Jurkat, Clone E6-1 (cell line): ENCODE results near the gene CYP46A1.
"Not testable (repeated sequence)": the region's sequence is repeated elsewhere in the genome, so short reads cannot be mapped to it uniquely, and the experiment has no call there.

Experiments used
- DNase-seq: peaks from one replicate; pipeline ENCODE4 v3.0.0-alpha.2; 2011; ENCODE audit warnings: low read depth, low spot score
- H3K4me3 ChIP-seq: 2 replicates; pipeline ENCODE4 v1.5.1; 2011; ENCODE audit warnings: mild to moderate bottlenecking, low read length, control low read depth, moderate library complexity

The CYP46A1 gene

DNA sequence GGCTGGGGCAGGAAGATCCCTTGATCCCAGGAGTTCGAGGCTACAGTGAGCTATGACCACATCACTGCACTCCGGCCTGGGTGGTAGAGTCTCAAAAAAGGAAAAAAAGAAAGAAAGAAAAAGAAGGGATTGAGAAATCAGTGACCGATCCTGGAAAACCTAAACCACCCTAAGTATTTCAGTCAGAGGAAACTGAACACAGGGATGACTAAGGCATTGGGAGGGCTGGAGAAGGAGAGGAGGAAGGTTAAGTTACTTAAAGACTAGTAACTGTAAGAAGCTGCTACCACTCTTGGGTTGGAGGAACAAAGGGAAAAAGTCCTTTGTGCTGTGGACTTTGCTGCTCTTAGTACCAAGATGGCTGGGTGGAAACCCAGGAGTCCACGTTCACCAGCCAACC lies 28.6 kb upstream of the CYP46A1 start:
- DNase-seq: no peak
- H3K4me3 ChIP-seq: no peak overlapping the region

DNA sequence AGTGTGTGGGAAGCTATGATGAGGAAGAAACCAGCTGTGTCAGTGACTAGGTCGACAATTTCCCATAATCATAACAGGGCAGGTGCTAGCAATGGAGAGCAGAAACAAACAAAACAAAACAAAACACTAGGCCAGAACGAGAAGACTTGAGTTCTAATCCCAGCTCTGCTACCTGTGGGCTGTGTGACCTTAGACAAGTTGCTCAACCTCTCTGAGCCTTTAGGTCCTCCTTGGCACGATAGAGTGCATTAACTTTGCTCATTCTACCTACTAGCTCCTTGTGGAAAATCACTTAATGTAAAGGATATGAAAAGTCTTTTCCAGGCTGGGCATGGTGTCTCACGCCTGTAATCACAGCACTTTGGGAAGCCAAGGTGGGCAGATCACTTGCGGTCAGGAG lies 27.9 kb upstream of the CYP46A1 start:
- H3K4me3 ChIP-seq: no peak overlapping the region

GRCh38 chr14:99657645-99658155 lies 26.4 kb upstream of the CYP46A1 start:
- no peak overlapping the region for H3K4me3 ChIP-seq
- no peak for DNase-seq

More for the DNA sequence above, 27.9 kb upstream of the CYP46A1 start:
- DNase-seq: no peak

DNA sequence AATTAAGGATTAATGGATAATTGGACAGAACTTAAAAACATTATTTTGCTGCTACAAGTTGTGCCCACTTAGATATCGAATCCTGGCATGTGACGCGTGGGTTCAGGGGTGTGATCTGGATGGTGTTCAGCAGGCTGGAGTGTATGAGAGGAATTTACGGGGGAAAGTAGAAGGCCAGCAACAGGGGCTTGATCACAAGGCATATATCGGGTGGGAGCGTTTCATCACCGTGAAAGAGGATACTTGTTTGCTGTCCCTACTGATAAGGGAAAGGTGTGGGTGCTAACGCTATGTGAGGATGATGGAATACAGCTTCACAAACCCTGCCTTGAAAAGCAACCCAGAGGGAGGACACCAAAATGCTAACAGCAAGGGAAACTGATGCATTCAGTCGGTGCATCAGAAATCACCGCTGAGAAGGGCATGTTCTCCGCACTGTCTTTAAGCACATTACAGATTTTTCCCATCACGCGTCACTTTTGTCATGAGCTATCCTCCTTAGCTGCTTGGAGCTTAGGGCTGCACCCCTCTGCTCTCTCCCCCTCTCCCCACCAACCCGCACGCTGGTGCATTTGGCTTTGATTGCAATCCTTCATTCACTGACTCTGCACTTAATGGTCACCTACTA lies 25.8 kb upstream of the CYP46A1 start:
- no peak for DNase-seq
- no peak overlapping the region for H3K4me3 ChIP-seq

DNA sequence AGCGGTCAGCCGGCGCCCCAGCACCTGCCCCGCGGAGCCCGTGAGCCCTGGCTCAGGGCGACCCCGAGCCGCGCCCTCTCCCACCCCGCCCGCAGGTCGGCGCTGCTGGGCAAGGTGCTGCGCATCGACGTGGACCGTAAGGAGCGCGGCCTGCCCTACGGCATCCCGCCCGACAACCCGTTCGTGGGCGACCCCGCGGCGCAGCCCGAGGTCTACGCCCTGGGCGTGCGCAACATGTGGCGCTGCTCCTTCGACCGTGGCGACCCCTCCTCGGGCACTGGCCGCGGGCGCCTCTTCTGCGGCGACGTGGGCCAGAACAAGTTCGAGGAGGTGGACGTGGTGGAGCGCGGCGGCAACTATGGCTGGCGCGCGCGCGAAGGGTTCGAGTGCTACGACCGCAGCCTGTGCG lies 24.8 kb upstream of the CYP46A1 start:
- no peak overlapping the region for H3K4me3 ChIP-seq
- no peak for DNase-seq

DNA sequence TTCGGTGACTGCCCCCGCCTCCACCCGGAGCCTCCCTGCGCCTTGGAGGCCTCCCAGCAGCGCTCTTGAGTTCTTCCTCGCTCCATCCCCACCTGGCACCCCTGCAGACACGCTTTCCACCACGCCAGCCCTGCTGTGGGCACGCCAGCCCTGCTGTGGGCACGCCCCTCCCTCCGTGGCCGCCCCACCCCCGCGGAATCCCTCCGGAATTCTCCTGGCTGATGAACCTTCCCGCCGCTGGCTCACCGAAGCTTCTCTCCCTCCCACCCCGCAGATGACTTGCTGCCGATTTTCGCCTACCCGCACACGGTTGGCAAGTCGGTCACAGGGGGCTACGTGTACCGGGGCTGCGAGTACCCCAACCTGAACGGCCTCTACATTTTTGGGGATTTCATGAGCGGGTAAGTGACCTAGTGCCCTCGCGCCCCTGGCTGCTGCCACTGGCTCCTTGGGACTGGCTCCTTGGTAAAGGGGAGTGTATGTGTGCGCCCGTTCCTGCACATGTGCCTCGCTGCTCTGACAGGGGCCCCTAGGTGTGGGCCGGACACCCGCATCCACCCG lies 24.0 kb upstream of the CYP46A1 start:
- no peak for DNase-seq
- no peak overlapping the region for H3K4me3 ChIP-seq

- DNase-seq: no peak
- no peak overlapping the region for H3K4me3 ChIP-seq
Observed at GRCh38 chr14:99660794-99661193, 23.3 kb upstream of the CYP46A1 start.

DNA sequence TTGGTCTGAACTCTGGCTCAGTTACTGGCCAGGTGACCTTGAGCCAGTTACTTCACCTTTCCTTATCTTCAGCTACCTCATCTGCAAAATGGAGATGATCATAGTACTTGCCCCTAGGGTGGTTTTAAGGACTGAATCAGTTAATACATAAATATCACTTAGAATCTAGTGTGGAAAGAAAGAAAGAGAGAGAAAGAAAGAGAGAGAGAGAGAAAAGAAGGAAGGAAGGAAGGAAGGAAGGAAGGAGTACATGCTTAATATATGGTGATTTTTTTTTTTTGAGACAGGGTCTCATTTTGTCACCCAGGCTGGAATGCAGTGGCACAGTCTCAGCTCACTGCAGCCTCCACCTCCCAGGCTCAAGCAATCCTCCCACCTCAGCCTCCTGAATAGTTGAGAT lies 22.9 kb upstream of the CYP46A1 start:
- not testable (repeated sequence) for H3K4me3 ChIP-seq, DNase-seq

DNA sequence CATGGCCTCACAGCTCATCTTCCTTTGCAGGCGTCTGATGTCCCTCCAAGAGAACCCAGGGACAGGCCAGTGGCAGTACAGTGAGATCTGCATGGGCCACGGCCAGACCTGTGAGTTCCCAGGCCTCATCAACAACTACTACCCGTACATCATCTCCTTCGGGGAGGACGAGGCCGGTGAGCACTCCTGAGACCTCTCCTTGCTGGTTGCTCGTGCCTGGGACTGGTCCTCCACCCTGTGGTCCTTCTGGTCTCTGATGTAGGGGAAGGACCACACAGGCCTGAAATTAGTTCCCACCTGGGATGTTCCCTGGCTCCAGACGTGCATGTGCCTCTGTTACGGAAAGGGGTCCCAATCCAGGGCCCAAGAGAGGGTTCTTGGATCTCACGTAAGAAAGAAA lies 21.3 kb upstream of the CYP46A1 start:
- DNase-seq: no peak

DNA sequence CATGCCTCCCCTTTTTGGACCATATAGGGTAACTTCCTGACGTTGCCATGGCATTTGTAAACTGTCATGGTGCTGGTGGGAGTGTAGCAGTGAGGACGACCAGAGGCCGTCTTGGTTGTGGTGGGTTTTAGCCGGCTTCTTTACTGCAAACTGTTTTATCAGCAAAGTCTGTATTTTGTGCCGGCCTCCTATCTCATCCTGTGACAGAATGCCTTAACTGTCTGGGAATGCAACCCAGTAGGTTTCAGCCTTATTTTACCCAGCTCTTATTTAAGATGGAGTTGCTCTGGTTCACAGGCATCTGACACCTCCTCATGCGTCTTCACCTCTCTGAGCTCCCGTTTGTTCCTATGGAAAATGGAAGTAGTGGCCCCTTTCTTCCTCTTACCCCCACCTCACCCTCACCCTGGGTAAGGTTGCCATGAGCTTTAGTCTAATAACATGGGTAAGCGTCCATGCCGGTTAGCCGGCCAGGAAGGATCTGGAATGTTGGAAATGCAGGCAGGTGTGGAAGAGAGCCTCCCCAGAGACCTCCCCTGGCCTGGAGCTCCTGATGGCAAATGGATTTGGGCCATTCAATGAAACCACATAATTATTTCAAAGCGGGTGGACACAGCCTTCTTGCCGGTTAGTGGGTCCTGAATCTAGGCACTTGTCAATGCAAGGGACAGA lies 20.6 kb upstream of the CYP46A1 start:
- no peak overlapping the region for H3K4me3 ChIP-seq
- no peak for DNase-seq

More for the DNA sequence above, 21.3 kb upstream of the CYP46A1 start:
- H3K4me3 ChIP-seq: no peak overlapping the region

GRCh38 chr14:99664058-99664936 lies 19.8 kb upstream of the CYP46A1 start:
- H3K4me3 ChIP-seq: no peak overlapping the region
- no peak for DNase-seq

- DNase-seq: no peak
Observed at GRCh38 chr14:99664937-99665273, 19.2 kb upstream of the CYP46A1 start.

GRCh38 chr14:99666533-99666932 lies 17.6 kb upstream of the CYP46A1 start:
- H3K4me3 ChIP-seq: no peak overlapping the region
- no peak for DNase-seq

More at GRCh38 chr14:99664937-99665273, 19.2 kb upstream of the CYP46A1 start:
- no peak overlapping the region for H3K4me3 ChIP-seq

GRCh38 chr14:99667045-99667444 lies 17.1 kb upstream of the CYP46A1 start:
- no peak overlapping the region for H3K4me3 ChIP-seq
- DNase-seq: no peak

DNA sequence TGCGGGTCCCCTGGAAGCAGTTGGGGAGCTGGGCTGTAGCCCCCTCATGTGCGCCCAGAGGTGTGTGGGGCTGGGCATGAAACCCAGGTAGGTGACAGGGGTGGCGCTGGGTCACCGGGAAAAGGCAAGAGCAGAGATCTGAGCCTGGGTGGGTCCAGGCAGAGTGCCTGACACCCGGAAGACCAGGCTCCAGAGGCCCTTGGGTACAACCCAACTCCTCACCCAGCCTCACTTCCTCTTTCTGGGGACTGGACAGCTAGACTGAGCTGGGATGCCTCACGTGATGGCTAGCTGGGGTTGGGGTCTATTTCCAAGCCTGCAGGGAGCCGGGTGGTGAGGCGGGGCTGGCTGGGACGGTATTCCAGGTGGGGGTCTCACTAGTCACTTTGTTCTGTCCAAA lies 16.3 kb upstream of the CYP46A1 start:
- DNase-seq: no peak
- no peak overlapping the region for H3K4me3 ChIP-seq

DNA sequence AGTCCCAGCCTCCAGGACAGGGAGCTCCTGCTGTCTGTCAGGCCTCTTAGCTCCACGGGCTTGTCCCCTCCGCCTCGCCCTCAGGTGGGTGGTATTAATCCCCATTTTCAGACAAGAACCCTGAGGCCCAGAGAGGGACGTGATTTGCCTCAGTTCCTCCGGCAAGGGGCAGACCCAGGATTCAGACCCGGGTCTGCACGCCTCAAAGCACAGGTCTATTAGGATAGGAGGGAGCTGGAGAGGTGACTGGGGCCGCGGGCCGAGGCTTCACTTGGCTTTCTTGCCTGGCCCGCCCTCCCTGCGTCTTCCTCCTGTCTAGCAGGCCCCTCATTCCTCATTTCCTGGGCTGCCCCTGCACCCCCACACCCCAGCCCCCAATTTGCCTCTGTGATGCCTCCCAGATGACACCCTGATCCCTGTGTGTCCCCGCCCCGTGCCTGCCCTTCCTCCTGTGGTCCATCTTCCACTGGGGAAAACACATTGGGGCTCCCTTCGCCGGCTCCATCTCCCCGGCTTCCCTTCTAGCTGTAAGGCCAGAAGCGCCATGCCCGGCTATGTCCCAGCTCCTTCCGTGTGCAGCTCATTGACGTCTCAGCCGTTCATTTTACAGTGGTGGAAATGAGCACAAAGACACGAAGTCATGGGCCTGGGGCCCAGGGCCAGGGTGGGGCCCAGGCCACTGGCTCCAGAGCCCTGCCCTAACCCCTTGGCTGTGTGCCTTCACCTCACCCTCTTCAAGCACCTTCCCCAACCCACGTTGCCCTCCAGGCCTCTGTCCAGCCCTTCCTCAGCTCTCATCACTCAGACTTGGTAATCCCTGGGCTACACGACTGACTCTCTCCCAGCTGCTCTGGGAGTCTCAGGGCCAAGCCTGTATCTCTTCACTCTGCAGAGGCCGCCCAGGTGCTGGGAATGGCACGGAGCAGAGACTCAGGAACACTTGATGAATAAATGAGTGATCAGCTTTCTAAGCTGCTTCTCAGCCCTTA lies 15.5 kb upstream of the CYP46A1 start:
- no peak for DNase-seq
- H3K4me3 ChIP-seq: no peak overlapping the region

DNA sequence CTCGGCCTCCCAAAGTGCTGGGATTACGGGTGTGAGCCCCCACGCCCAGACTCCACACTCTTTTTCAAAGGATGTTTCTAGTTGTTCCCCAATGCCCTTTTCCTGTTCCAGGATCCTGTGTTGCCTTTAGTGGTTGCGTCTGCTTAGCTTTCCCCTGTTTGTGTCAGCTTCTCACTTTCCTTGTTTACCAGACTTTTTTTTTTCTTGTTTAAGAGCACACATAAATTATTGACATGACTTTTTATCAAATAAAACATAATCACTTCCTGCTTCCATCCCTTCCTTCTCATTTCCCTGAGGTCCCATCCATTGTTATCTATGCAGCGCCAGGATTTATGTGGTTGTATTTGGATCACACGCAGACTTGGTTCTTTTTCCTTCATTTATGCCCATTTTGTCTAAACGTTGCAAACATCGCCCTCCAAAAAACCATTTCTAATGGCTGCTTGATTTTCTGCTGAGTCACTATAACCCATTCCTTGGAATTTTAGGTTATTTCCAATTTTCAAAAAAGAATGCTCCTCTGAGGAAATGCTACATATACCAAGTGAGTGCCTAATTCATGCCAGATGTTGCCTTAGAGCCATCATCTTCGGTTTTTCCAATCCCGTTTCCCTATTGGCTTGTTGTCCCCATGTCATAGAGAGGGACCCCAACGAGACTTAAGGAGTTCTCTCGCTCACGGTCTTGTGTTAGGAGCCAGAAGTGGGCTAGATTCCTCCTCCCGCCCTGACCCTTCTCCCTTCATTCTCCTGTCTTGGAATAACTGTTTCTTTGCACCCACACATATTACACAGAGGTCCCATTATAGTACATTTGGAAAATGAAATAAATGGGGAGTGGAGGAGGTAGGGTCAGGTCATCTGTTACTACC lies 13.5 kb upstream of the CYP46A1 start:
- no peak overlapping the region for H3K4me3 ChIP-seq
- no peak for DNase-seq
